ENCODE data around the gene PDE7B. TPM values are rescaled to one million over a fixed set of nuclear protein-coding genes. Genes with fewer than 3 reads are reported as not detected.

The PDE7B gene
- total RNA-seq, 1 donor = 1.7 TPM

- peak overlapping the region; percentile 44 for H3K4me3 ChIP-seq (ENCODE audit: low read depth, low read length)
- no peak for TF ChIP-seq CTCF (IDR thresholded peaks at IDR 0.05; ENCODE audit: insufficient read depth, low read depth, low read length)
- no peak for DNase-seq (ENCODE audit: low read depth)
Measured at GRCh38 chr6:136039185-136039584, 187.7 kb downstream of the PDE7B start.

DNA sequence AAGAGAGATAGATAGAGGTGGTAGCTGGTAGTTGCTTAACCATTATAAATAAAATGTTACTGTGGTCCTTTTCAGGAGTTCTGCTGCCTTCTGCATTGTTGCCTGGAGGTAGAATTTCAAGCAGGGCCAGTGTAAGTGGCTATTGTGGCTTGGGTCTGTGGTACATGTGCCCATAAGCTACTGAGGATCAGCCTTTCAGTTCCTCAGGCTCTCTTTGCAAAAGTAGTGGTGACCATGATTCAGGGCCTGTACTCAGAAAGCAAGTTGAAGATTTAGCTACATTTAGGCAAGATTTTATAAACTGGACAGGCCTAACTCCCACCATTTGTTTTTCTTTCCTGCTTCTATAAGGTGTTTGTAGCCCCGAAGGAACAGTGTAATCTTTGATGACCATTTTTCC lies 199.0 kb downstream of the PDE7B start:
- no peak for DNase-seq (ENCODE audit: low read depth)
- no peak for TF ChIP-seq CTCF (IDR thresholded peaks at IDR 0.05; ENCODE audit: insufficient read depth, low read depth, low read length)
- no peak overlapping the region for H3K4me3 ChIP-seq (ENCODE audit: low read depth, low read length)

DNA sequence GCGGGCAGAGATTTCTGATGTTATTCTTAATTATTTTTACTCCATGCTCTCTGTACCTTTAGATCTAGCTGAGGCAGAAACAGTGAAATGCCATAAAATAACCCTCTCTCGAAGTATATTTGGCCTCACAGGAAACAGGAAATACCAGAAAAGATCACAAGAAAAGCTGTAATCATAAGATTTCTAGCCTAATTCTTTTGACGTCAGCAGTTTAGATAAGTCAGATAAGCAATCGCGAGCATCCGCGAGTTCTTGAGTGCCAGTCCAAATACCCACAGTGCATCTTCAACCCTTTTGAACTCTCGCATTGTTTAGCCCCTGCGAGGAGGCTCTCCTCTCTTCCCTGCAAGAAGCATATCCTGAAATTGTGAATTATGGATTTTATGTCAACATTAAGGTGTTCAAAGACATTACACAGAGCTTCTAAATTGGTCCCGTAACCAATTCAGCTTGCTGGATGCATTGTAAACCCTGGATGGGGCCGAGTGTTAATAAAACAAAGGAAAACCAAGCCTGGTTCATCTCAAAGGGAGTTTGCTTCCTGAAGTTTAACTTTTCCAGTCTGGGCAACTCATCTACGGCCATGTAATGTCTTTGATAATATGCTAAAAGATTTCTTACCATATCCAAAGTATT lies 199.8 kb downstream of the PDE7B start:
- no peak overlapping the region for H3K4me3 ChIP-seq (ENCODE audit: low read depth, low read length)
- TF ChIP-seq CTCF (IDR thresholded peaks at IDR 0.05; ENCODE audit: insufficient read depth, low read depth, low read length) = no peak
- peak; percentile 95 for DNase-seq (ENCODE audit: low read depth)

DNA sequence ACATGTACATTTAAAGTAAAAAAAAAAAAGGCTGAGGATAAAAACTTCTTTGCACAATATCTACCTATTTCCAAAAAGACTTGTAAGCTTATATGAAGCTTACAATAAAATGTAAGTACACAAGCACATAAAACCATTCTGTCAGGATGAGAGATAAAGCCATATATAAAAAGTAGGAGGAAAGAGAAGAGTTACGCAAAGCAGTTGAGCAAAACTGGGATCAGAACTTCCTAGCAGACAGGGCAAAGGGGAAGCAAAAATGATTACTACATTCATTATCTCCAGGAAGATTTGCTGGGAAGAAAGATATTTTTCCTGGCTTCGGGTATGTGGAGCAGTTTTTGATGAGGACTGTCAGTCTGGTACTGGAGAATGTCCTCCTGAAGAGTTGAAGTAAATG lies 200.5 kb downstream of the PDE7B start:
- TF ChIP-seq CTCF (IDR thresholded peaks at IDR 0.05; ENCODE audit: insufficient read depth, low read depth, low read length) = no peak
- no peak overlapping the region for H3K4me3 ChIP-seq (ENCODE audit: low read depth, low read length)
- DNase-seq (ENCODE audit: low read depth) = peak; percentile 83

- no peak for DNase-seq (ENCODE audit: low read depth)
Measured at GRCh38 chr6:136058852-136059251, 207.4 kb downstream of the PDE7B start.

DNA sequence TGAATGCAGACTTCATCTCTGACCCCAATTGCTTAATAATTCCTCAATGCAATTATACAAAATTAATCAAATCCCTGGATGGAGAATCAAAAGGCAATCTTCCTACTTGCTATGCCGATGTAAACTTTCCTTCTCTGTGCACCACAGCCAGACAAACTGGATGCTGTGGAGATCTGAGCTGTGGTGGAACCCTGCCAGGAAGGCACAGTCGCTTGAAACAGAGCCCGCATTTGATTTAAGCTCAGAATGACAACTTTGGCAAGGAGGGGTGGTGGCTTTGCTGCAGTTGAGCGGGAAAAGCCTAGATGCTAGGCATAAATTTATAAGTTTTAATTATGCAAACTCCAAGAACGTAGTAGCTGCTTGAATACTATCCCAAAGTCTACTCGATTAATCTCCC lies 207.8 kb downstream of the PDE7B start:
- no peak for TF ChIP-seq CTCF (IDR thresholded peaks at IDR 0.05; ENCODE audit: insufficient read depth, low read depth, low read length)
- H3K4me3 ChIP-seq (ENCODE audit: low read depth, low read length) = no peak overlapping the region
- no peak for DNase-seq (ENCODE audit: low read depth)

More at GRCh38 chr6:136058852-136059251, 207.4 kb downstream of the PDE7B start:
- H3K4me3 ChIP-seq (ENCODE audit: low read depth, low read length) = no peak overlapping the region
- TF ChIP-seq CTCF (IDR thresholded peaks at IDR 0.05; ENCODE audit: insufficient read depth, low read depth, low read length) = no peak

DNA sequence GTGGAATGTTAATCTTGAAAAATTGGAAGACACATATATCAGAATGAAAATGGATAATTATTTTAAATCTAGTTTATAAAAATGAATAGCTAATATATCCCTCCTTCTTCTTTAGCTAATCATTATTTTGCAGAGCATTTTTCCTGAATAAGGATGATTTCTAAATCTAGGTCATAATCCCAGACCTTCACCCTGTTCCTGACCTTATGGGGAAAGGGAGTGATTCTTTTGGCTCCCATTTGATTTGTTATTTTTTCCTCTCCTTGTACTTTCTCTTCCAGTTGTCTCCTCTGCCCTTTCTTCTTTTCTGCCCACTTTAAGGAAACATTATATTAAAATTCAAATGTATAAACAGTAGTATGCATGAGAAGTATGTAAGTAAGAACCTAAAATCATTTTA lies 208.6 kb downstream of the PDE7B start:
- DNase-seq (ENCODE audit: low read depth) = no peak
- no peak overlapping the region for H3K4me3 ChIP-seq (ENCODE audit: low read depth, low read length)
- TF ChIP-seq CTCF (IDR thresholded peaks at IDR 0.05; ENCODE audit: insufficient read depth, low read depth, low read length) = no peak

Data from fibroblast of villous mesenchyme (primary cell).